SK-N-MC (cell line): ENCODE results near the gene OSMR.
A peak's percentile ranks its signal among the peaks of the same experiment; 100 is the strongest.

Source experiments
- DNase-seq: peaks from one replicate; pipeline ENCODE4 v3.0.0-alpha.2; 2011; ENCODE audit warnings: low read depth, low spot score
- H3K27ac ChIP-seq: fragments of 200-600 bp; sonication (generic); 2 replicates; pipeline ENCODE4 v1.5.1; 2016; ENCODE audit warnings: mixed run types
- H3K36me3 ChIP-seq: fragments of 200-600 bp; sonication (generic); 2 replicates; pipeline ENCODE4 v1.6.1; 2017; ENCODE audit warnings: antibody characterized with exemption, low read length, mixed read lengths; ENCODE audit not compliant: insufficient read depth
- H3K4me3 ChIP-seq: fragments of 200-600 bp; sonication (generic); 2 replicates; pipeline ENCODE4 v1.5.1; 2016
- H3K9ac ChIP-seq: fragments of 200-600 bp; sonication (generic); 2 replicates; pipeline ENCODE4 v1.8.0; 2017; ENCODE audit warnings: mixed run types, mixed read lengths; ENCODE audit not compliant: insufficient read length
- H3K9me3 ChIP-seq: fragments of 200-600 bp; sonication (generic); 2 replicates; pipeline ENCODE4 v1.6.1; 2017; ENCODE audit warnings: low read depth, mild to moderate bottlenecking, antibody characterized with exemption, low read length, moderate library complexity, mixed read lengths
- EZH2 ChIP-seq: fragments of 200-600 bp; sonication (generic); IDR thresholded peaks from one replicate; pipeline ENCODE4 v1.6.1; 2017; ENCODE audit warnings: antibody characterized with exemption
- FOXP2 ChIP-seq: optimal IDR thresholded peaks from 2 replicates; pipeline ENCODE3; 2011; ENCODE audit warnings: mild to moderate bottlenecking, moderate library complexity; ENCODE audit not compliant: insufficient read depth; ENCODE audit errors: extremely low read length, control extremely low read depth
- POLR2AphosphoS5 ChIP-seq: IDR thresholded peaks from 2 replicates; pipeline ENCODE4 v1.6.1; 2012; ENCODE audit warnings: mild to moderate bottlenecking, low read depth, low read length, borderline replicate concordance

OSMR gene

GRCh38 chr5:38953426-38954012 is 107.7 kb downstream of the OSMR start:
- Histone ChIP-seq H3K36me3 (peaks cover 83% of the 10 kb centered on the region), H3K9ac (no peak overlapping the region), H3K9me3 (peaks cover 6% of the 10 kb centered on the region), H3K27ac (peak overlapping the region; percentile 23; the same call in 1 of the 2 replicates), H3K4me3 (no peak overlapping the region)
- TF ChIP-seq POLR2AphosphoS5 = no peak
- TF ChIP-seq FOXP2 = no peak
- no peak for TF ChIP-seq EZH2
- peak; percentile 5 for DNase-seq

- Histone ChIP-seq H3K9me3 (no peaks in the 10 kb centered on the region), H3K4me3 (no peak overlapping the region), H3K27ac (no peak overlapping the region), H3K9ac (no peak overlapping the region), H3K36me3 (peaks cover 71% of the 10 kb centered on the region)
- DNase-seq = no peak
- no peak for TF ChIP-seq POLR2AphosphoS5
- no peak for TF ChIP-seq EZH2
- TF ChIP-seq FOXP2 = no peak
Observed at GRCh38 chr5:38961691-38962090, 115.9 kb downstream of the OSMR start.

- DNase-seq = no peak
- TF ChIP-seq FOXP2 = no peak
- no peak for TF ChIP-seq POLR2AphosphoS5
- TF ChIP-seq EZH2 = no peak
- Histone ChIP-seq H3K9ac (no peak overlapping the region), H3K27ac (no peak overlapping the region), H3K4me3 (no peak overlapping the region), H3K36me3 (peaks cover 25% of the 10 kb centered on the region), H3K9me3 (no peaks in the 10 kb centered on the region)
Observed at GRCh38 chr5:38968665-38969064, 122.9 kb downstream of the OSMR start.

- Histone ChIP-seq H3K9me3 (no peaks in the 10 kb centered on the region), H3K36me3 (peaks cover 4% of the 10 kb centered on the region; the same call in 1 of the 2 replicates), H3K9ac (no peak overlapping the region), H3K27ac (peak overlapping the region; percentile 58), H3K4me3 (no peak overlapping the region)
- DNase-seq = no peak
- TF ChIP-seq EZH2 = no peak
- TF ChIP-seq POLR2AphosphoS5 = no peak
- TF ChIP-seq FOXP2 = no peak
Observed at GRCh38 chr5:38978036-38978435, 132.2 kb downstream of the OSMR start.

- TF ChIP-seq POLR2AphosphoS5 = no peak
- TF ChIP-seq EZH2 = no peak
- TF ChIP-seq FOXP2 = no peak
- Histone ChIP-seq H3K36me3 (peaks cover 4% of the 10 kb centered on the region; the same call in 1 of the 2 replicates), H3K9ac (no peak overlapping the region), H3K9me3 (no peaks in the 10 kb centered on the region), H3K4me3 (no peak overlapping the region), H3K27ac (no peak overlapping the region)
- DNase-seq = no peak
Observed at GRCh38 chr5:38979535-38979934, 133.7 kb downstream of the OSMR start.
